Measurements from ENCODE around the gene UNC13B. TPM values are rescaled to one million over a fixed set of nuclear protein-coding genes. Genes with fewer than 3 reads are reported as not detected.

UNC13B gene
- total RNA-seq, 1 experiment from 2014 or later: 49.3 TPM

GRCh38 chr9:35277628-35278359, 116.0 kb downstream of the UNC13B start:
- TF ChIP-seq MLX (CRISPR knock-in tag; IDR thresholded peaks at IDR 0.05) (no peak), AR (CRISPR knock-in tag; IDR thresholded peaks at IDR 0.05) (no peak), ERG (CRISPR knock-in tag; IDR thresholded peaks at IDR 0.05) (no peak), EMX1 (CRISPR knock-in tag; IDR thresholded peaks at IDR 0.05) (no peak), JAZF1 (CRISPR knock-in tag; IDR thresholded peaks at IDR 0.05) (no peak), IRF2 (CRISPR knock-in tag; IDR thresholded peaks at IDR 0.05; ENCODE audit: borderline replicate concordance, low read depth) (no peak), PREB (CRISPR knock-in tag; IDR thresholded peaks at IDR 0.05; ENCODE audit: borderline replicate concordance) (no peak), SOX15 (CRISPR knock-in tag; IDR thresholded peaks at IDR 0.05) (no peak), NFATC4 (CRISPR knock-in tag; IDR thresholded peaks at IDR 0.05) (no peak), OVOL2 (CRISPR knock-in tag; IDR thresholded peaks at IDR 0.05; ENCODE audit: borderline replicate concordance) (no peak), USF1 (CRISPR knock-in tag; IDR thresholded peaks at IDR 0.05) (no peak), ZNF232 (CRISPR knock-in tag; IDR thresholded peaks at IDR 0.05) (no peak), ELF4 (CRISPR knock-in tag; IDR thresholded peaks at IDR 0.05; ENCODE audit: low read depth) (no peak), GABPB1 (CRISPR knock-in tag; IDR thresholded peaks at IDR 0.05) (no peak)
- H3K27me3 Mint-ChIP-seq (ENCODE audit: low read depth): no peaks in the 10 kb centered on the region; the same call in 1 of the 2 replicates
- ATAC-seq: no peak
- POLR2A ChIA-PET: no interaction called here
- no peak overlapping the region for H3K4me3 Mint-ChIP-seq
- no peaks in the 10 kb centered on the region for H3K9me3 Mint-ChIP-seq
- CTCF ChIA-PET: interaction anchor here (0.6 to 1.3 kb wide), 3 partner anchors 19 to 376 kb away, joined by 3 read pairs; no protein-coding TSS in a partner anchor
- H3K27ac Mint-ChIP-seq: no peak overlapping the region
- H3K36me3 Mint-ChIP-seq: no peaks in the 10 kb centered on the region
- H3K4me1 Mint-ChIP-seq: no peaks in the 10 kb centered on the region
- DNase-seq (ENCODE audit: low spot score): no peak

GRCh38 chr9:35279946-35280345, 118.1 kb downstream of the UNC13B start:
- ATAC-seq (no peak), DNase-seq (ENCODE audit: low spot score) (no peak)
- CTCF ChIA-PET: interaction anchor here (1.5 kb wide), 1 partner anchor 126 kb away, joined by 6 read pairs; no protein-coding TSS in a partner anchor
- TF ChIP-seq OVOL2 (CRISPR knock-in tag; IDR thresholded peaks at IDR 0.05; ENCODE audit: borderline replicate concordance) (no peak), GABPB1 (CRISPR knock-in tag; IDR thresholded peaks at IDR 0.05) (no peak), RELA (CRISPR knock-in tag; IDR thresholded peaks at IDR 0.05; ENCODE audit: borderline replicate concordance) (no peak), ERG (CRISPR knock-in tag; IDR thresholded peaks at IDR 0.05) (no peak)
- H3K36me3 Mint-ChIP-seq: no peaks in the 10 kb centered on the region
- H3K9me3 Mint-ChIP-seq: no peaks in the 10 kb centered on the region
- no peak overlapping the region for H3K27ac Mint-ChIP-seq
- H3K4me3 Mint-ChIP-seq: no peak overlapping the region
- no peaks in the 10 kb centered on the region for H3K4me1 Mint-ChIP-seq
- POLR2A ChIA-PET: interaction anchor here (0.5 kb wide), 1 partner anchor 49 kb away, joined by 4 read pairs; no protein-coding TSS in a partner anchor
- H3K27me3 Mint-ChIP-seq (ENCODE audit: low read depth): no peaks in the 10 kb centered on the region; the same call in 1 of the 2 replicates
